Measurements from ENCODE around the gene MAML3. TPM values are rescaled to one million over a fixed set of nuclear protein-coding genes. Genes with fewer than 3 reads are reported as not detected.

The MAML3 gene
- total RNA-seq, 6 experiments from 2014 or later: 1.2 to 1.9 (median 1.6) TPM

- H3K27ac Mint-ChIP-seq: no peak overlapping the region
Observed at GRCh38 chr4:140097572-140097971, 56.4 kb downstream of the MAML3 start.

DNA sequence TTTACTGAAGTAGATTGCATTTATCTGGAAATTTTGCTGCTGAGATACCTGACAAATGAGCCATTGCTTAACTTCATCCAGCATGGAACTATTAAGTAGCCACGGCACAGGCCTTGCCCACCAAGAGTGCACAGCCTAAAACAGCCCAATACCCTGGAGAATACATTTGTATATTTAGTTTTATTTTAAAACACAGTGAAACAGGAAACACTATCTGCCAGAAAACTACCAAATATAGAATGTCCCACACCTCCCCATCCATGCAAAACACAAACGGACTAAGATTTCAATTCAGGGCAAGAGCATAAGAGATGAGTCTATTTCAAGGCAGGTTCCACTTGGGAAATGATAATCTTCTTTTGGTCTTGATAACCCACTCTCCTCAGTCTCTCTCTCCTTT lies 57.1 kb downstream of the MAML3 start:
- peaks cover 6% of the 10 kb centered on the region for H3K36me3 Mint-ChIP-seq (ENCODE audit: low read depth)
- peak overlapping the region; percentile 84 for H3K27ac Mint-ChIP-seq
- H3K4me1 Mint-ChIP-seq (ENCODE audit: low read depth): peaks cover 84% of the 10 kb centered on the region
- no peak overlapping the region; the same call in 1 of the 2 replicates for H3K4me3 Mint-ChIP-seq
- H3K9me3 Mint-ChIP-seq: no peaks in the 10 kb centered on the region
- DNase-seq: no peak
- peaks cover 2% of the 10 kb centered on the region for H3K27me3 Mint-ChIP-seq (ENCODE audit: insufficient read depth)
- TF ChIP-seq CTCF (IDR thresholded peaks at IDR 0.05): no peak

More at GRCh38 chr4:140097572-140097971, 56.4 kb downstream of the MAML3 start:
- TF ChIP-seq CTCF (IDR thresholded peaks at IDR 0.05): no peak
- peaks cover 11% of the 10 kb centered on the region for H3K36me3 Mint-ChIP-seq (ENCODE audit: low read depth)
- DNase-seq: no peak
- no peaks in the 10 kb centered on the region; the same call in 1 of the 2 replicates for H3K27me3 Mint-ChIP-seq (ENCODE audit: insufficient read depth)
- no peak overlapping the region for H3K4me3 Mint-ChIP-seq
- H3K4me1 Mint-ChIP-seq (ENCODE audit: low read depth): peaks cover 82% of the 10 kb centered on the region
- H3K9me3 Mint-ChIP-seq: peaks cover 4% of the 10 kb centered on the region; the same call in 1 of the 2 replicates

- Mint-ChIP-seq H3K27me3 (ENCODE audit: insufficient read depth) (peaks cover 2% of the 10 kb centered on the region), H3K9me3 (no peaks in the 10 kb centered on the region), H3K4me1 (ENCODE audit: low read depth) (peaks cover 88% of the 10 kb centered on the region), H3K4me3 (peak overlapping the region; percentile 15; the same call in 1 of the 2 replicates), H3K36me3 (ENCODE audit: low read depth) (peaks cover 6% of the 10 kb centered on the region), H3K27ac (peak overlapping the region; percentile 84)
- DNase-seq: no peak
- no peak for TF ChIP-seq CTCF (IDR thresholded peaks at IDR 0.05)
Observed at GRCh38 chr4:140096483-140096861, 57.5 kb downstream of the MAML3 start.

GRCh38 chr4:140095694-140096482 lies 58.1 kb downstream of the MAML3 start:
- peak; percentile 83 for DNase-seq
- no peak for TF ChIP-seq CTCF (IDR thresholded peaks at IDR 0.05)
- Mint-ChIP-seq H3K36me3 (ENCODE audit: low read depth) (peaks cover 6% of the 10 kb centered on the region), H3K27ac (peak overlapping the region; percentile 84), H3K27me3 (ENCODE audit: insufficient read depth) (peaks cover 2% of the 10 kb centered on the region), H3K4me3 (peak overlapping the region; percentile 37; the same call in 1 of the 2 replicates), H3K9me3 (no peaks in the 10 kb centered on the region), H3K4me1 (ENCODE audit: low read depth) (peaks cover 94% of the 10 kb centered on the region)

GRCh38 chr4:140094438-140095420 lies 59.3 kb downstream of the MAML3 start:
- Mint-ChIP-seq H3K9me3 (no peaks in the 10 kb centered on the region), H3K27me3 (ENCODE audit: insufficient read depth) (peaks cover 2% of the 10 kb centered on the region), H3K36me3 (ENCODE audit: low read depth) (peaks cover 6% of the 10 kb centered on the region), H3K27ac (peak overlapping the region; percentile 84), H3K4me1 (ENCODE audit: low read depth) (peaks cover 97% of the 10 kb centered on the region), H3K4me3 (no peak overlapping the region)
- TF ChIP-seq CTCF (IDR thresholded peaks at IDR 0.05): no peak
- DNase-seq: no peak

Data from HFFc6 (cell line).